Duodenal mucosa (tissue), 2 donors: ENCODE data around the gene AFF4.

Experiments
- H3K27ac ChIP-seq: one replicate; pipeline ENCODE4 v1.7.0; 2013; ENCODE audit warnings: low read depth, low read length
- H3K27me3 ChIP-seq, 2 donors: one replicate each; pipeline ENCODE4 v1.7.0; 2013; ENCODE audit warnings: low read length in 2 of 2, control low read depth in 1 of 2; ENCODE audit not compliant: insufficient read depth in 2 of 2, control insufficient read depth in 1 of 2
- H3K36me3 ChIP-seq, 2 donors: one replicate each; pipeline ENCODE4 v1.7.0; 2013; ENCODE audit warnings: low read length in 2 of 2, control low read depth in 1 of 2; ENCODE audit not compliant: insufficient read depth in 2 of 2, control insufficient read depth in 1 of 2
- H3K4me1 ChIP-seq, 2 donors: one replicate each; pipeline ENCODE4 v1.7.0; 2013; ENCODE audit warnings: low read length in 2 of 2, control low read depth in 1 of 2; ENCODE audit not compliant: insufficient read depth in 2 of 2, control insufficient read depth in 1 of 2
- H3K4me3 ChIP-seq, 2 donors: one replicate each; pipeline ENCODE4 v1.7.0; 2013; ENCODE audit warnings: low read length in 2 of 2, low read depth in 1 of 2
- H3K9ac ChIP-seq, 2 donors: one replicate each; pipeline ENCODE4 v1.7.0; 2013; ENCODE audit warnings: low read length in 2 of 2, low read depth in 1 of 2
- H3K9me3 ChIP-seq, 2 donors: one replicate each; pipeline ENCODE4 v1.7.0; 2013; ENCODE audit warnings: low read length in 2 of 2, control low read depth in 1 of 2; ENCODE audit not compliant: control insufficient read depth in 1 of 2

The AFF4 gene

GRCh38 chr5:132829742-132830435, 133.5 kb downstream of the AFF4 start:
- H3K27ac ChIP-seq: peak overlapping the region; percentile 80
- H3K4me3 ChIP-seq: peak overlapping the region; percentile 76 to 79
- no peaks in the 10 kb centered on the region for H3K9me3 ChIP-seq
- H3K36me3 ChIP-seq: peaks cover 0 to 3% of the 10 kb centered on the region in 2 donors
- peak overlapping the region; percentile 76 to 93 for H3K9ac ChIP-seq
- H3K4me1 ChIP-seq: peaks cover 21 to 24% of the 10 kb centered on the region in 2 donors
- H3K27me3 ChIP-seq: peaks cover 0 to 6% of the 10 kb centered on the region in 2 donors

DNA sequence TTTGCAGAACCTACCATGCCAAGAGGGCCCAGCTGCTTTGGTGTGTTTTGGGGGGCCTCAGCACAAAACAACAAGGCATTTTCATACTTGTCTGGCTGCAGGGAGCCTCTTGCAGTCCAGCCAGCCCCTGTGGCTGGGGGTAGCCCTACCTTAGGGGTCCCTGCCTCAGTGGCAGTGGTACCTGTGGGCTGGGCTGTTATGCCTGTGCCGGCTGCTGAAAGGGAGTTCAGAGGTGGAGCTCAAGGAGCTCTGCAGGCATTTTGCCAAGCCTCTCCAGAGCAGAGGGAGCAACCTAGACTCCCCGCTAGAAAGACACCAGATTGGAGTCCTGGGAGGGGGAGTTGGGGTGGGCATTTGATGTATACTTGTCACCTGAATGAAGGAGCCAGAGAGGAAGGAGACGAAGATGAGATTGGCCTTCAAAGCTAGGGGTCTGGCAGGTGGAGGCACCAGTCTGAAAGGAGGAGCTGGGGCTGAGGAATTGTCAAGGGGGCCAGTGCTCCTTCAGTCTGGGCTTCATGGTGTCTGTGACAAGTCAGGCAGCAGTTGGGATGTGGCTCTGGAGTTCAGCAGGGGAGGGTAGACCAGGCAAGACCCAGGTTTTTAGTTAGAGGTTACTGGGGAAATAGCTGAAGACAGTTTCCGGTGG, 134.5 kb downstream of the AFF4 start:
- H3K4me3 ChIP-seq: peak overlapping the region; percentile 76 to 79
- peaks cover 0 to 6% of the 10 kb centered on the region in 2 donors for H3K27me3 ChIP-seq
- H3K9me3 ChIP-seq: no peaks in the 10 kb centered on the region
- H3K27ac ChIP-seq: no peak overlapping the region
- peak overlapping the region; percentile 76 to 93 for H3K9ac ChIP-seq
- peaks cover 4% of the 10 kb centered on the region in 2 donors for H3K36me3 ChIP-seq
- peaks cover 21 to 24% of the 10 kb centered on the region in 2 donors for H3K4me1 ChIP-seq

DNA sequence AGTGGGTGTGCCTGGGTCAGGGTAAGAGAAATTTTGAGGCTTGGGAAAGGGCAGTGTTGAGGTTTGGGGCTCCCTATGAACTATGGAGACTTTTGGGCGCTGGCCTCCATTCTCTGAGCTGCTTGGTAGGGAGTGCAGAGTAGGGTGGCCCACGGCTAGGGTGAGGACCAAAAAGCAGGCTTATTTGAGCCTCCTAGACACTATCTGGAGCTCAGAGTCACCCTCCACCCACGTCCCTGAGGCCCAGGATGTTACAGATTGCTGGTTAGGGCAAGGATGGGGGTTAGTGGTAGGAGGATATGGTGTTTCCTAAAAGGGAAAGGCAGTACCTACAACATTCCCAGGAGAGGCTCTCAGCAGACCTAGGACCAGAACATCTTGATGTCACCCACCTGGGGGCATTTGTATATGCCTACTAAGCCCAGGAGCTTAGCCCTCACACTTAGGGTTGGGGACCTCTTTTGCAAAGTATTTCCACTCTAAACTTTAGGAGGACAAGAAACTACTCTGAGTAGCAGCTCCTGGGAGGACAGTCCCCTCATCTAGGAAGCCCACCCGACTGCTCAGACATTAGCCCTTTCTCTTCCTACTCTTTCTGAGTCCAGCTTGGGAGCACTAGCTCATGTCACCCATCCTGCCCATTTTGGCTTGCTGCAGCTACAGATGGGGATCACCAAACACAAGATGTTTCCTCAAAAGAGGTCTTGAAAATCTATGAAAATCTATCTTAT, 135.3 kb downstream of the AFF4 start:
- no peak overlapping the region for H3K27ac ChIP-seq
- H3K27me3 ChIP-seq: peaks cover 0 to 6% of the 10 kb centered on the region in 2 donors
- H3K4me3 ChIP-seq: no peak overlapping the region
- H3K9ac ChIP-seq: no peak overlapping the region
- peaks cover 4 to 8% of the 10 kb centered on the region in 2 donors for H3K36me3 ChIP-seq
- no peaks in the 10 kb centered on the region for H3K9me3 ChIP-seq
- peaks cover 21 to 24% of the 10 kb centered on the region in 2 donors for H3K4me1 ChIP-seq

DNA sequence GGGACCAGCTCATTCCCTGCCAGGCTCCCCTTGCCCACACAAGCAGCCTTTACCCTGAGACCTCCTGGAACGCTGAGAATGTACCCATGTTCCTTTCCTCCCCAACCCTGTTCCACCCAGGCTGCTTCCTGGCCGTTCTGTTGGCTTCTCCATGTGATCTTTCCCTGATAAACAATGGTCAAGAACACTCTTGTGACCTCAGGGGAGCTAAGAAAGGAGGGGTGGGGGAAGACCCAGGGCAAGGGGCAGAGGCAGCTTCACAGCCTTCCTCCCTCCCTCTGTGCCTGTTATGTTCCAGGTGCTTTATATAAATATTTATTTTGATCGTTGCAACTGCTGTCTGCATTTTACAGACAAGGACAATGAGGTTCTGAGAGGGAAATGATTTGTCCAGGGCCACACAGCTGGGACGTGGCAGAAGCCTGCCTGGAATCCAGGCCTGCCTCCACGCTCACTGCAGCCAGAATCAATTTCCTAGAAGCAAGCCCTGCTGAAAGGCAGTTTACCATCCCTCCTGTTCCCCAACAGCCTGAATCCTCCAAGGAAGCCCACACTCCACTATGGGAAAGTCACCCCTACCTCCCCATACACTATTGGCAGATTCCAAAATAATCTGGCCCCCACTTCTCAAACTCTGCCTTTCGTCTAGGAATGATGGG, 136.9 kb downstream of the AFF4 start:
- Histone ChIP-seq H3K9me3 (no peaks in the 10 kb centered on the region), H3K27me3 (peaks cover 0 to 6% of the 10 kb centered on the region in 2 donors), H3K4me3 (no peak overlapping the region), H3K36me3 (peaks cover 4 to 8% of the 10 kb centered on the region in 2 donors), H3K27ac (no peak overlapping the region), H3K4me1 (peaks cover 20 to 22% of the 10 kb centered on the region in 2 donors), H3K9ac (no peak overlapping the region)

DNA sequence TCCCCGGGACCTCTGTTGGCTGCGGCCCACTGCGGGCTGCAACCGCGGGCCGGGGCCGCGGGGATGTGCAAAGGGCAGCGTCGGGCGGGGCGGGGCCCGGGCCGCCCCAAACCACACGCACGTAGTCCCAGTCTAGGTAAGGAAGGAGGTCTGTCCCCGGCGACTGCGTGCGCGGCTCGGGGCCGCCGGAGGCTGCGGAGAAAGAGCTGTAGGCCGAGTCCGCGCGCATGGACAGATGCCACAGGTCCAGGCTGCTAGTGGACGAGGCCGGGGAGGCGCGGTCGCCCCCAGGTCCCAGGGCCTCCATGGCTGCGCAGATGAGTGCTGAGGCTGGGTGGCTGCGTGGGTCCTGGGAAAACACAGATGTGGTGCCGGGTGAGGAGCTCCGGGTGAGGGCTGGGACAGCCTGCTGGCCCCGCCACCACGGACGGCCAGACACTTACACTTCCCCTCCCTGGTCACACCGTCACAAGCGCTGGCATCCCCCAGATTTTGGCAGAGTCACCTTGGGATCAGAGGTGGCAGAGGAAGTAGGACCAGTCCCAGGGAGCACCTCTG, 137.5 kb downstream of the AFF4 start:
- Histone ChIP-seq H3K4me3 (no peak overlapping the region), H3K27ac (no peak overlapping the region), H3K36me3 (peaks cover 4 to 8% of the 10 kb centered on the region in 2 donors), H3K4me1 (peaks cover 14 to 16% of the 10 kb centered on the region in 2 donors), H3K27me3 (peaks cover 0 to 6% of the 10 kb centered on the region in 2 donors), H3K9me3 (no peaks in the 10 kb centered on the region), H3K9ac (no peak overlapping the region)
